Dendritic cell treated with granulocyte-macrophage colony-stimulating factor and Interleukin-4, amounts not matched to agents 40 ng/mL and 50 ng/mL, for 4 days (primary cell): ENCODE results near the gene AGTRAP.

Experiments used
- H3K27ac Mint-ChIP-seq: one replicate; pipeline ENCODE4 v1.8.0; 2022; ENCODE audit warnings: mild to moderate bottlenecking, mixed read lengths
- H3K27me3 Mint-ChIP-seq: one replicate; pipeline ENCODE4 v1.8.0; 2022; ENCODE audit warnings: mild to moderate bottlenecking, mixed read lengths
- H3K36me3 Mint-ChIP-seq: one replicate; pipeline ENCODE4 v1.8.0; 2022; ENCODE audit warnings: low read depth, mixed read lengths
- H3K4me1 Mint-ChIP-seq: one replicate; pipeline ENCODE4 v1.8.0; 2022; ENCODE audit warnings: low read depth, mixed read lengths
- H3K4me3 Mint-ChIP-seq: one replicate; pipeline ENCODE4 v1.8.0; 2022; ENCODE audit warnings: mild to moderate bottlenecking, moderate library complexity, mixed read lengths
- H3K9me3 Mint-ChIP-seq: one replicate; pipeline ENCODE4 v1.8.0; 2022; ENCODE audit warnings: mixed read lengths
- intact Hi-C: fragments of 100-400 bp; cut with micrococcal nuclease; formaldehyde crosslinking; loops from one replicate; pipeline ENCODE4 v1.15.0; 2022

Gene AGTRAP

DNA sequence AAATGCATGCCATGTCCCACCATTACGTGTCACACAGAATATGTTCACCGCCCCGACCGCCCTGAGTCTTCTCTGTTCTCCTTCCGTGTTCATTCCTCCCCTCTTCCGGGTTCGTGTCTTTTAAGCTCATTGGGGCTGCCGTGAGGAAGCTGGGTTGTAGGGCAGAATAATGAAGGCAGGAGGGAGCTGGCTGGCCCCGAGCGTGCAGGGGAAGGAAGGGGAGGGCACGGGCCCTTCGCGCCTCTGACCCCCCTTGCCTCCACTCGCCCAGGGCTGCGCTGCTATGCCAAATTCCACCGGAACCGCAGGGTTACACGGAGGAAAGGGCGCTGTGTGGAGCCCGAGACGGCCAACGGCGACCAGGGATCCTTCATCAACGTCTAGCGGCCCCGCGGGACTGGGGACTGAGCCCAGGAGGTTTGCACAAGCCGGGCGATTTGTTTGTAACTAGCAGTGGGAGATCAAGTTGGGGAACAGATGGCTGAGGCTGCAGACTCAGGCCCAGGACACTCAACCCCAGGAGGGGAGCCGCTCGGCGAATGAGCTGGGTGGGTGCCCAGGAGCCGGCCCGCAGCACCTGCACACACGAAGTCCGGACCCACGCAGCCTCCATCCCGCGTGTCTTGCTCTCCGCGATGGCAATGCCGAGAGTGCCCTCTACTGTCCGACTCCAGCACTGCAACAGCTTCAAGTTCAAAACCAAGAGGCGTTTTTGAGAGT lies 16.5 kb upstream of the AGTRAP start:
- Mint-ChIP-seq H3K9me3 (no peaks in the 10 kb centered on the region), H3K27ac (peak overlapping the region; percentile 92), H3K36me3 (no peaks in the 10 kb centered on the region), H3K27me3 (no peaks in the 10 kb centered on the region), H3K4me3 (peak overlapping the region; percentile 79), H3K4me1 (peaks cover 15% of the 10 kb centered on the region)
- intact Hi-C loops = loop anchor here (1.0 kb wide), 1 partner anchor 69 kb away; no protein-coding TSS in a partner anchor

DNA sequence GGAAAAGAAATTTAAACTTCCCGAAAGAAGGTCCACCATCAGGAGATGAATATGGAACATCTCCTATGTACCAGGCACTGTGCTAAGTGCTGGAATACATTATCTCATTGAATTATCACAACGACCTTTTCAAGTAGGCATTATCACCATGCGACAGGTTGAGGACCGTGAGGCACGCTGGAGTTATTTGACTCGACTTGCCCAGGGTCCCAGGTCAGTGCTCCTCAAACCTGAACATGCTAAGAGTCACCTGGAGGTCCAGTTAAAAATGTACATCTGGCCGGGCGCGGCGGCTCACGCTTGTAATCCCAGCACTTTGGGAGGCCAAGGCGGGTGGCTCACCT lies 15.9 kb upstream of the AGTRAP start:
- Mint-ChIP-seq H3K36me3 (no peaks in the 10 kb centered on the region), H3K27me3 (no peaks in the 10 kb centered on the region), H3K9me3 (no peaks in the 10 kb centered on the region), H3K27ac (peak overlapping the region; percentile 92), H3K4me3 (no peak overlapping the region), H3K4me1 (peaks cover 20% of the 10 kb centered on the region)
- intact Hi-C loops = no loop called here

DNA sequence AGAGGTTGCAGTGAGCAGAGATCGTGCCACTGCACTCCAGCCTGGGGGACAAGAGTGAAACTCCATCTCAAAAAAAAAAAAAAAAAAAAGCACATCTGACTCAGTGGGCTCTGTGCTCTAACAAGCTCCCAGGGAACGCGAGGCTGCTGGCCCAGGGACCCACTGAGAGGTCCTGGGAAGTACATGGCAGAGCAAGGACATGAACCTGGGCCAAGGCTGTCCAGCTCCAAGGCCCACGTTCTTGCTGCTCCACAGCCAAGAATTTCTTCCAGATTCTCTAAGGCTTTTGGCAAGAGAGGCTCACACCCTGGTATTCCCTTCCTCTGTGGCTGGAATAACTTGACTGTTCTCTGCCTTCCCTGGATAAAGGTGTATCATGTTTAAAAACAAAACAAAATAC lies 15.4 kb upstream of the AGTRAP start:
- Mint-ChIP-seq H3K9me3 (no peaks in the 10 kb centered on the region), H3K27me3 (no peaks in the 10 kb centered on the region), H3K4me3 (no peak overlapping the region), H3K36me3 (no peaks in the 10 kb centered on the region), H3K4me1 (peaks cover 26% of the 10 kb centered on the region), H3K27ac (no peak overlapping the region)
- intact Hi-C loops = no loop called here

DNA sequence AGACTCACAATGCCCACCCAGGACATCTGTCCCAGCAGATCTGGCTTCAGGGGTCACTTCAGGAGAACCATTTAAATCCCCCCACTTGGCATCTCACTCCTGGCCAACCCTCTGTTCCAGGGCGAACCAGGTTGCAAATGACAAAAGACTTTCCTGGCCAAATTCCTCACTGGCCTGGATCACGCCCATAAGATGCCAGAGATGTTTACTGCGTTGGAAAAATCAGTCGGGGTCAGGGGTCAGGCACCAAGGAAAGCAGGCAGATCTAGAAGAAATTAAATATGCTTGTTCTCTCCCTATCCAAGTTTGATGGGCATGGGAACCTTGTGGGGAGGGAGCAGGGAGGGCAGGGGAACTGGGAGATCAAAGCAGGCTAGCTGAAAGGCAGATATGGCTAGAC lies 14.6 kb upstream of the AGTRAP start:
- Mint-ChIP-seq H3K27me3 (no peaks in the 10 kb centered on the region), H3K4me3 (no peak overlapping the region), H3K27ac (no peak overlapping the region), H3K36me3 (no peaks in the 10 kb centered on the region), H3K9me3 (no peaks in the 10 kb centered on the region), H3K4me1 (peaks cover 33% of the 10 kb centered on the region)
- intact Hi-C loops = no loop called here

DNA sequence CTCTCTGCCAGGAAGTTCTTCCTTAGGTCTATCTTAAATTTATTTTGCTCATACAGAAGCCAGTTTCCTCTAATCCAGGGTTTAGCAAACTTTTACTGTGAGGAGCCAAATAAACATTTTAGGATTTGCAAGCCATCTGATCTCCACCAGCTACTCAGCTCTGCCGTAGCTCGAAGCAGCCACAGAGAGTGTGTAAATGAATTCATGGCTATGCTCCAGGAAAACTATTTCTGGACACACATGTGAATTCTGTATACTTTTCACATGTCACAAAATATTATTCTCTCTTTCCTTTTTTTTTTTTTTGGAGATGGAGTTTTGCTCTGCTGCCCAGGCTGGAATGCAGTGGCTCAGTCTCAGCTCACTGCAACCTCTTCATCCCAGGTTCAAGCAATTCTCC lies 13.4 kb upstream of the AGTRAP start:
- no peaks in the 10 kb centered on the region for H3K9me3 Mint-ChIP-seq
- H3K4me1 Mint-ChIP-seq = peaks cover 41% of the 10 kb centered on the region
- intact Hi-C loops = no loop called here
- no peaks in the 10 kb centered on the region for H3K27me3 Mint-ChIP-seq
- H3K27ac Mint-ChIP-seq = no peak overlapping the region
- no peaks in the 10 kb centered on the region for H3K36me3 Mint-ChIP-seq
- no peak overlapping the region for H3K4me3 Mint-ChIP-seq

DNA sequence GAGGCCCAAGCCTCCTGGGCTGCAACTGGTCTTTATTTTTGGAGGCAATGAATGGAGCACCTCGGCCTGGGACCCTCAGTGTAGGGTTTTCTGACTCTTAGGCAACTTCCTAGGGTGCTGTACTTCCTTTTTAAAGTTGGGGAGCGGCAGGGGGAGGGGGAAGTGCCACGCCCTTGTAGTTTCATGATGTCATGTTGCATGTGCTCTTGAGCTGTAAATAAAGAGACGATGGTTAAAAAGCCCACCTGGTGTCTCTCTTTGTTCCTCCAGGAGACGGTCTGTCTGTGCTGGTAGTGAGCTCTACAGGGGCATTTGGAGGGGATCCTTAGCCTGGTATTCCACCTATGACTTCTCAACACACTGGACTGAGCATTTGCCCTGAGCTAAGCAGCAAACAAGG lies 10.3 kb upstream of the AGTRAP start:
- Mint-ChIP-seq H3K27ac (peak overlapping the region; percentile 47), H3K36me3 (no peaks in the 10 kb centered on the region), H3K27me3 (no peaks in the 10 kb centered on the region), H3K4me3 (no peak overlapping the region), H3K4me1 (peaks cover 52% of the 10 kb centered on the region), H3K9me3 (no peaks in the 10 kb centered on the region)
- intact Hi-C loops = no loop called here

DNA sequence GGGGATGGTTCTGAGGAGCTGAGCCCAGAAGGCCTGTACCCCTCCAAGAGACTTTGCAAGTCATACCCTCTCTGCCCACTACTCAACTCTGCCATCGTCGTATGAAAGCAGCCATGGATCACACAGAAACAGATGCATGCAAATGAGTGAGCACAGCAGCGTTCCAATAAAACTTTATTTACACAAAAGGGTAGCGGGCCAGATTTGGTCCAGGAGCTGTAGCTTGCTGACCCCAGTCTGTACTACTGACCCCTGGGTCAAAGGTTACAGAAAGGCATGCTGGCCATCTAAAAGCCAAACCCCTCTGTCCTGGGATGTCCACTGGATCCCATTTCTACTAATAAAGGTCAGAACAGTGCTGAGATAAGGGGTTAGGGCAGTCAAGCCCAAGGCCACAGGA lies 8.8 kb upstream of the AGTRAP start:
- Mint-ChIP-seq H3K4me1 (peaks cover 67% of the 10 kb centered on the region), H3K4me3 (no peak overlapping the region), H3K9me3 (no peaks in the 10 kb centered on the region), H3K27me3 (no peaks in the 10 kb centered on the region), H3K36me3 (no peaks in the 10 kb centered on the region), H3K27ac (no peak overlapping the region)
- intact Hi-C loops = no loop called here

DNA sequence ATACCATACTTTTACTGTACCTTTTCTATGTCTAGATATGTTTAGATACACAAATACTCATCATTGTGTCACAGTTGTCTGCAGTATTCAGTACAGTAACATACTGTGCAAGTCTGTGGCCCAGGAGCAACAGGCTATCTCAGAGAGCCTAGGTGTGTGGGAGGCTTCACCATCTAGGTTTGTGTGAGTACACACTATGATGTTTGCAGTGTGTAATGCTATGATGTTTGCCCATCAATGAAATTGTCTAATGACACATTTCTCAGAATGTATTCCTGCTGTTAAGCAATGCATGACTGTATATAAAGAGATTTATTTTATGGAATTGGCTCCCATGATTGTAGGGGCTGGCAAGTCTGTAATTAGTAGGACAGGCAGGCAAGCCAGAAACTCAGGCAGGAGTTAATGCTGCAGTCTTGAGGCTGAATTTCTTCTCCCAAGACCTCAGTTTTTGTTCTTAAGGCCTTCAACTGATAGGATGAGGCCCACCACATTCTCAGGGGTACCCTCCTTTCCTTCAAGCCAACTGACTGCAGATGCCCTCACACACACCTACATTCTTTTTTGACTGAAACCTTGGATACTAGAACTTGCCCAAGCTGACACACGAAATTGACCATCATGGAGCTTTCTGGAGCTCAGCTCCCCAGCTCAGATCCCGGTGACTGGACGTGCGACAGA lies 7.7 kb upstream of the AGTRAP start:
- intact Hi-C loops = no loop called here
- Mint-ChIP-seq H3K27me3 (no peaks in the 10 kb centered on the region), H3K4me3 (no peak overlapping the region), H3K9me3 (no peaks in the 10 kb centered on the region), H3K27ac (no peak overlapping the region), H3K4me1 (peaks cover 73% of the 10 kb centered on the region), H3K36me3 (no peaks in the 10 kb centered on the region)

DNA sequence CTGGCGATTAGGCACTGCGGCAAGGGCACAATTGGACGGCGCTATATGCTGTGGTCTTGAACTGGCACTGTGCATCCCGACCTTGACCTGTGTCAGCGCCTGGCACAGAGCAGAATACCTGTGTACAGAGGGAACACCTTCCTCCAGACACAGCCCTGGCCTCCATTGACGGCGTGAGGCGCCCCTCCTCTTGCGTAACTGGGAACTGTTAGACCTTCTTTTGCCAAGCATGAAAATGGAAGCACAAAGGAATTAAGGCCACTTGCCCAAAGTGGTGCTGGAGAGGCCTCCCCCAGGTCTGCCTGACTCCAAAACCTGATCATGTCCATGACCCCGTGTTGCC lies 6.8 kb upstream of the AGTRAP start:
- no peaks in the 10 kb centered on the region for H3K27me3 Mint-ChIP-seq
- H3K4me1 Mint-ChIP-seq = peaks cover 73% of the 10 kb centered on the region
- peak overlapping the region; percentile 30 for H3K27ac Mint-ChIP-seq
- no peaks in the 10 kb centered on the region for H3K36me3 Mint-ChIP-seq
- H3K4me3 Mint-ChIP-seq = no peak overlapping the region
- intact Hi-C loops = no loop called here
- no peaks in the 10 kb centered on the region for H3K9me3 Mint-ChIP-seq

DNA sequence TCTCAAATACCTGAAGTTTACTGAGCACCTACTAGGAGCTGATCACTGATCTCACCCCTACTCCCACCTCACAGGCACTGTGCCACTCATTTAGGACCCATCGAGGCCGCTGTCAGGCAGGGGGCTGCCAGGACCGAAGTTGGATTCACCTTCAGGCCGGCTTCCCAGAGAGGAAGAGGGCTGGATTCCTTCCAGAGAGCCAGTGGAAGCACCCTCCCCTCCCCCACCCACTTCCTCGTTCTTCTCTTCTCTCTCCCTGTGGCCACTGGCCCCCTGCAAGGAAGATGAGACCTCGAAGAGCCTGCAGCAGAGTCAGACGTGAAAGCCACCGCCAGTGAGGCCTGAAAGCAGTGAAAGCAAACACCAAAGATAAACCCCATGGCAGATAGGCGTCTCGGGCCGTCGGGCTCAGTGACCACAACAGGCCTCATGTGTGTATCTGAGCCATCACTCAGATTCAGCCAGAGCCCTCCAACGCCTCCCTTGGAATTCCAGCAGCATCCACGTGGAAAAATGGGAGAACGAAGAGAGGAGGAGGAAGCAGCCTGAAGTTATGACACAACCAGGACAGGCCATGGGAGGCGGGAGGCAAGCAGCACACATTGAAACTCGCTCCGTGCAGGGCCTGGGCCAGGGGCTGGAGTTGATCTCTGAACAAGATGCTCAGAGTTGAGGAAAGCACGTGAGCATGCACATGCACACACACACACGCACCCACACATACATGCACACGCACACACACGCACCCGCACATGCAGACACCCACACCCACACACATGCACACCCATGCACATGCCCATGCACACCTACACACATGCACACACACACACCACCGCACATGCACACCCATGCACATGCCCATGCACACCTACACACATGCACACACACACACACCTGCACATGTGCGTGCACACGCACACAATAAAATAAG lies 6.2 kb upstream of the AGTRAP start:
- Mint-ChIP-seq H3K27me3 (no peaks in the 10 kb centered on the region), H3K36me3 (no peaks in the 10 kb centered on the region), H3K27ac (peak overlapping the region; percentile 30), H3K9me3 (no peaks in the 10 kb centered on the region), H3K4me3 (peak overlapping the region; percentile 33), H3K4me1 (peaks cover 67% of the 10 kb centered on the region)
- intact Hi-C loops = no loop called here

DNA sequence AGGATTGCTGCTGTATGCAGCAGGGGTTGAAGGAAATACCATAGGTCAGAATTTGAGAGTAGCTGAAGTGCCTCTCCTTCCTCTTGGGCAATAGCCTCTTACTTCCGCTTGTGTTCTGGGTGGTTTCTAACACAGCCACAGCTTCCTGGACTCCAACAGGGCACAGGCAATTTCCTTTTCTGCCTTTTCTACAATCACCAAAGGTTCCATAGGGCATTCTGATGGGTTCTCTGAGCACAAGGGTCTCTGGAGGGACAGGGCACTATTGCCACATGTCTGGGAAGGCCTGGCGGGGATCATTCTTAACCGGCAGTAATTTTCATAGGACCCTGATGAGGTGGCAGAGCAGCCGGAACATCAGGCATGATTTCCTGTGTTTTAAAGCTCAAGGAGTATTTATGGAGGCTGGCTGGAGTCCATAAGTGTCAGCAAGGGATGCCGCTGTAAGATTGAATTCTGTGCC lies 5.5 kb upstream of the AGTRAP start:
- H3K27ac Mint-ChIP-seq = peak overlapping the region; percentile 30
- no peaks in the 10 kb centered on the region for H3K27me3 Mint-ChIP-seq
- no peaks in the 10 kb centered on the region for H3K9me3 Mint-ChIP-seq
- intact Hi-C loops = no loop called here
- H3K36me3 Mint-ChIP-seq = no peaks in the 10 kb centered on the region
- peak overlapping the region; percentile 58 for H3K4me3 Mint-ChIP-seq
- H3K4me1 Mint-ChIP-seq = peaks cover 64% of the 10 kb centered on the region

DNA sequence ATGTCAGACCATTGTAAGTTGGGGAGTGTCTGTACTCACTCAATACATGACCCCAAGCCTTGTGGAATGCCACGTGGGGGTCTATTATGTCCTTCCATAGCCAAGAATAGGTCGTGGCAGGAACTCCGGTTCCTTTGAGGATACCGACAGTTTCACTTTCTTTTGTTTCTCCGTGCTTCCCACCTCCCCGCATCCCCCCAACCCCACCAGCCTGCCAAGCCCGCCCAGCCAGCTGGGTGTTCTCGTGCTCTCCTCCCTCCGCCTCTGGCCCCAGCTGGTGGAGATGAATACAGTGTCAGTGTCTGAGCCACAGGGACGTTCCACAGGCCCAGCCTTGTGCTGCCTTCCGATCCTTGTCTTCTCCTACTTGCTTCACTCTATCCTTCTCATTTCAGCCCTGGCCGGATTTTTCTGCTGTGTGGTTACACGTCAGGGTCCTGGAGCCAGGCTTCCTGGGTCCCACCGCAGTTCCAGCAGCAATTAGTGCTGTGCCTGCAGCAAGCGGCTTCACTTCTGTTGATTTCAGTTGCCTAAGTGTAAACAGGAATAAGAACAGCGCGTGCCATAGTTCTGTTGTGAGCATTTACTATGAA lies 4.1 kb upstream of the AGTRAP start:
- intact Hi-C loops = no loop called here
- no peaks in the 10 kb centered on the region for H3K9me3 Mint-ChIP-seq
- H3K4me3 Mint-ChIP-seq = peak overlapping the region; percentile 81
- peaks cover 7% of the 10 kb centered on the region for H3K36me3 Mint-ChIP-seq
- H3K27ac Mint-ChIP-seq = peak overlapping the region; percentile 90
- H3K27me3 Mint-ChIP-seq = no peaks in the 10 kb centered on the region
- H3K4me1 Mint-ChIP-seq = peaks cover 65% of the 10 kb centered on the region

DNA sequence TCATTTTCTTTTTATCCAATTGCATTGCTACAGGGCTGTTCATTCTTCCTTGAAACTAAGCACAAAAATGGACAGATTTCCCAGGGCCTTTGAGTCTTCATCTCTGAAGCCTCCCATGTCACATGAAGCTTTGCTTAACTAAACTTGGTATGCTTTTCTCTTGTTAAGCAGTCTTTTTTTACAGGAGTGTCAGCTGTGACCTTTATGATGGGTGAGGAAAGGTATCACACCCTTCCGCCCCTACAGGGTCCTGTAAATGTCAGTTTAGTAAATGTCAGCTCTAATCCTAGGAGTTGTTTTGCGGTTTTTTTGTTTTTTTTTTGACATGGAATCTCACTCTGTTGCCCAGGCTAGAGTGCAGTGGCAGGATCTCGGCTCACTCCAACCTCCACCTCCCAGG lies 2.6 kb upstream of the AGTRAP start:
- H3K27ac Mint-ChIP-seq = no peak overlapping the region
- intact Hi-C loops = no loop called here
- peaks cover 75% of the 10 kb centered on the region for H3K4me1 Mint-ChIP-seq
- no peaks in the 10 kb centered on the region for H3K27me3 Mint-ChIP-seq
- H3K9me3 Mint-ChIP-seq = no peaks in the 10 kb centered on the region
- H3K4me3 Mint-ChIP-seq = no peak overlapping the region
- H3K36me3 Mint-ChIP-seq = peaks cover 7% of the 10 kb centered on the region

DNA sequence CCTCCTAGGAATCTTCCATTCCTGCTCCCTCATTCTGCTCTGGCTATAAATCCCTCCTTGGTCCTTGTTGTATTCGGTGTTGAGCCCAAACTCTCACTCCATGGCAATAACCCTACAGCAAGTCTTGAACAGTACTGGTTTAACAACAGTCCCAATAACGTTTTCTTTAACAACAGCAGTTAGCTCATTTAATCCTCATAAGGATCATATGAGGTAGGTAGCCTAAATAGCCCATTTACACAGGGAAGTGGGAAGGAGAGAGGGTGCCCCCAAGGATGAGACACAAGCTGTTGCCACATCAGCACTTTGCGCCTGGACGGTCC lies 444 bp upstream of the AGTRAP start:
- peaks cover 73% of the 10 kb centered on the region for H3K4me1 Mint-ChIP-seq
- H3K36me3 Mint-ChIP-seq = peaks cover 7% of the 10 kb centered on the region
- no peaks in the 10 kb centered on the region for H3K9me3 Mint-ChIP-seq
- H3K4me3 Mint-ChIP-seq = peak overlapping the region; percentile 100
- intact Hi-C loops = loop anchor here (5.0 kb wide), 2 partner anchors 72 to 287 kb away; partner anchors contain the start of genes CLCN6 and MTHFR
- H3K27ac Mint-ChIP-seq = peak overlapping the region; percentile 94
- no peaks in the 10 kb centered on the region for H3K27me3 Mint-ChIP-seq
